T-helper 1 cell treated with Interleukin-12 subunit alpha and Interleukin-12 subunit beta and Interleukin-4 antibody, amounts not matched to agents 30 ng/mL and 1 ng/mL, for 36 hours (primary cell): ENCODE results near the gene CRABP1. TPM values are rescaled to one million over a fixed set of nuclear protein-coding genes. Genes with fewer than 3 reads are reported as not detected.

Experiments used
- intact Hi-C: fragments of 100-400 bp; cut with micrococcal nuclease; formaldehyde crosslinking; loops from one replicate; pipeline ENCODE4 v1.15.1; 2024
- total RNA-seq: library from RNA; stranded (reverse); gene quantifications from 2 replicates; pipeline ENCODE4 v1.2.3, GENCODE V29; 2022

Gene CRABP1
- not detected in 2 replicates for total RNA-seq

- intact Hi-C loops = no loop called here
These were observed at the start of gene CRABP1 for GRCh38 chr15:78340231-78341056. CRABP1 (plus strand) TSS chr15:78340353; CDS start chr15:78340429, 76 bp downstream.

GRCh38 chr15:78291052-78291451 lies 49.1 kb upstream of the CRABP1 start:
- intact Hi-C loops = no loop called here

- intact Hi-C loops = no loop called here
These were observed 48.5 kb upstream of the CRABP1 start for GRCh38 chr15:78291698-78292097.

GRCh38 chr15:78292219-78292618 lies 47.9 kb upstream of the CRABP1 start:
- intact Hi-C loops = no loop called here

GRCh38 chr15:78299101-78299930 lies 40.8 kb upstream of the CRABP1 start, which contains the start of gene SKIC8:
SKIC8 (minus strand) TSS chr15:78299609; CDS start chr15:78295686, 3,923 bp downstream.
- intact Hi-C loops = loop anchor here (1.0 to 5.0 kb wide), 10 partner anchors 34 to 1853 kb away; partner anchors contain the start of genes CIB2, FAH, HYKK and IDH3A

GRCh38 chr15:78301326-78301725 lies 38.8 kb upstream of the CRABP1 start:
- intact Hi-C loops = no loop called here

GRCh38 chr15:78301828-78302227 lies 38.3 kb upstream of the CRABP1 start:
- intact Hi-C loops = no loop called here

- intact Hi-C loops = no loop called here
These were observed 37.4 kb upstream of the CRABP1 start for GRCh38 chr15:78302579-78303312.

GRCh38 chr15:78304216-78305066 lies 35.7 kb upstream of the CRABP1 start:
- intact Hi-C loops = loop anchor here (5.0 kb wide), 1 partner anchor 403 kb away; no protein-coding TSS in a partner anchor

GRCh38 chr15:78306176-78306774 lies 33.9 kb upstream of the CRABP1 start:
- intact Hi-C loops = loop anchor here (5.0 kb wide), 1 partner anchor 401 kb away; no protein-coding TSS in a partner anchor

GRCh38 chr15:78307976-78308375 lies 32.2 kb upstream of the CRABP1 start:
- intact Hi-C loops = loop anchor here (2.0 to 5.0 kb wide), 2 partner anchors 115 to 399 kb away; no protein-coding TSS in a partner anchor

- intact Hi-C loops = loop anchor here (2.0 to 5.0 kb wide), 2 partner anchors 114 to 399 kb away; no protein-coding TSS in a partner anchor
These were observed 31.6 kb upstream of the CRABP1 start for GRCh38 chr15:78308422-78309032.

GRCh38 chr15:78311292-78311691 lies 28.9 kb upstream of the CRABP1 start:
- intact Hi-C loops = no loop called here

- intact Hi-C loops = no loop called here
These were observed 27.6 kb upstream of the CRABP1 start for GRCh38 chr15:78312536-78312935.

- intact Hi-C loops = no loop called here
These were observed 27.2 kb upstream of the CRABP1 start for GRCh38 chr15:78312957-78313356.

- intact Hi-C loops = no loop called here
These were observed 26.8 kb upstream of the CRABP1 start for GRCh38 chr15:78313383-78313782.

- intact Hi-C loops = no loop called here
These were observed 26.0 kb upstream of the CRABP1 start for GRCh38 chr15:78314181-78314581.

- intact Hi-C loops = no loop called here
These were observed 24.4 kb upstream of the CRABP1 start for GRCh38 chr15:78315686-78316282.
